Prostate gland (tissue), 2 donors: ENCODE measurements around the gene RECQL5.

Experiments
- POLR2A ChIP-seq: fragments of 450-650 bp; IDR thresholded peaks from one replicate; pipeline ENCODE4 v1.6.1; 2016; ENCODE audit warnings: antibody characterized with exemption, mild to moderate bottlenecking
- POLR2AphosphoS5 ChIP-seq: sonication (generic); formaldehyde crosslinking; IDR thresholded peaks from one replicate; pipeline ENCODE4 v1.6.1; 2017; ENCODE audit warnings: antibody characterized with exemption
- TF ChIP-seq, protein P1 (sequence below), 4 experiments: fragments of 200-600 bp in 2 of 4; fragments of 450-650 bp in 2 of 4; sonication (generic) in 2 of 4; IDR thresholded peaks; 1 replicate in 3 of 4; 2 replicates in 1 of 4; pipeline ENCODE4 v1.5.1; 2016 to 2019; ENCODE audit warnings: antibody characterized with exemption in 4 of 4, mild to moderate bottlenecking in 2 of 4, moderate library complexity in 2 of 4

DNA sequence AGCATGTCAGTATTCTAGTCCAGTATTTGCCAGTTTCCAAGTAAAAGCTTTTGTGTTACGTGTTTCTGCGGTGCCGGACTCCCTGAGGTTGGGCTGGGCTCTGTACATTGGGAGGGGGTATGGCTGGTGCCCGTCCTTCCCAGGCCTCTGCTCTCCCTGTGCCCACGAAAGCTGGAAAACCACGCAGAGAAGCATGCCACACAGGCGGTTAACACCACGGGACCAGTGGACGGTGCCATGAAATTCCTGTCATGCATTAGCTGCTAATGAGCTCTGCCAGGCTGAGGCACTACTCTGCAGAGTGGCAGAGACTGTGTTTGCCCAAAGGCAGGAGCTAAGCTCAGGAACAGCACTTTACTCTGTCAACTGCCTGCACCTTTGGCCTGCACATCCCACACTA lies 25.6 kb downstream of the RECQL5 start:
- TF ChIP-seq, protein P1, sequence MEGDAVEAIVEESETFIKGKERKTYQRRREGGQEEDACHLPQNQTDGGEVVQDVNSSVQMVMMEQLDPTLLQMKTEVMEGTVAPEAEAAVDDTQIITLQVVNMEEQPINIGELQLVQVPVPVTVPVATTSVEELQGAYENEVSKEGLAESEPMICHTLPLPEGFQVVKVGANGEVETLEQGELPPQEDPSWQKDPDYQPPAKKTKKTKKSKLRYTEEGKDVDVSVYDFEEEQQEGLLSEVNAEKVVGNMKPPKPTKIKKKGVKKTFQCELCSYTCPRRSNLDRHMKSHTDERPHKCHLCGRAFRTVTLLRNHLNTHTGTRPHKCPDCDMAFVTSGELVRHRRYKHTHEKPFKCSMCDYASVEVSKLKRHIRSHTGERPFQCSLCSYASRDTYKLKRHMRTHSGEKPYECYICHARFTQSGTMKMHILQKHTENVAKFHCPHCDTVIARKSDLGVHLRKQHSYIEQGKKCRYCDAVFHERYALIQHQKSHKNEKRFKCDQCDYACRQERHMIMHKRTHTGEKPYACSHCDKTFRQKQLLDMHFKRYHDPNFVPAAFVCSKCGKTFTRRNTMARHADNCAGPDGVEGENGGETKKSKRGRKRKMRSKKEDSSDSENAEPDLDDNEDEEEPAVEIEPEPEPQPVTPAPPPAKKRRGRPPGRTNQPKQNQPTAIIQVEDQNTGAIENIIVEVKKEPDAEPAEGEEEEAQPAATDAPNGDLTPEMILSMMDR (IDR thresholded peaks at IDR 0.05): no peak
- TF ChIP-seq POLR2A (no peak), POLR2AphosphoS5 (no peak)
